ENCODE results near the gene TARDBP.

- no peak for TF ChIP-seq CTCF (IDR thresholded peaks at IDR 0.05)
- no peak for TF ChIP-seq POLR2A (IDR thresholded peaks at IDR 0.05)
Observed at GRCh38 chr1:10979483-10979920, 33.0 kb upstream of the TARDBP start.
